Neural progenitor cell (in vitro differentiated cells): ENCODE results near the gene CDIP1.

Source experiments
- CTCF ChIP-seq: fragments of 200-600 bp; sonication (generic); IDR thresholded peaks from 2 replicates; pipeline ENCODE4 v1.5.1; 2017; ENCODE audit warnings: antibody characterized with exemption, mild to moderate bottlenecking
- EZH2 ChIP-seq: fragments of 200-600 bp; sonication (generic); IDR thresholded peaks from 2 replicates; pipeline ENCODE4 v1.6.1; 2017; ENCODE audit warnings: antibody characterized with exemption, mild to moderate bottlenecking, moderate library complexity

GRCh38 chr16:4586291-4586690 is 47.7 kb upstream of the CDIP1 start:
- TF ChIP-seq CTCF (no peak), EZH2 (no peak)
